Left forelimb (tissue), 1 donor: ENCODE results near the gene SLC52A1.
"Not testable (repeated sequence)": the region's sequence is repeated elsewhere in the genome, so short reads cannot be mapped to it uniquely, and the experiment has no call there.

Experiments used
- DNase-seq: peaks from one replicate; pipeline ENCODE4 v3.0.0-alpha.2; 2018; ENCODE audit warnings: low spot score

SLC52A1 gene

GRCh38 chr17:5035315-5035714 is at the start of gene SLC52A1:
Gene SLC52A1 (minus strand): TSS chr17:5035426. CDS start chr17:5034606, 820 bp downstream.
- no peak for DNase-seq

GRCh38 chr17:5080591-5080990 is 45.4 kb upstream of the SLC52A1 start:
- DNase-seq, result no peak

DNA sequence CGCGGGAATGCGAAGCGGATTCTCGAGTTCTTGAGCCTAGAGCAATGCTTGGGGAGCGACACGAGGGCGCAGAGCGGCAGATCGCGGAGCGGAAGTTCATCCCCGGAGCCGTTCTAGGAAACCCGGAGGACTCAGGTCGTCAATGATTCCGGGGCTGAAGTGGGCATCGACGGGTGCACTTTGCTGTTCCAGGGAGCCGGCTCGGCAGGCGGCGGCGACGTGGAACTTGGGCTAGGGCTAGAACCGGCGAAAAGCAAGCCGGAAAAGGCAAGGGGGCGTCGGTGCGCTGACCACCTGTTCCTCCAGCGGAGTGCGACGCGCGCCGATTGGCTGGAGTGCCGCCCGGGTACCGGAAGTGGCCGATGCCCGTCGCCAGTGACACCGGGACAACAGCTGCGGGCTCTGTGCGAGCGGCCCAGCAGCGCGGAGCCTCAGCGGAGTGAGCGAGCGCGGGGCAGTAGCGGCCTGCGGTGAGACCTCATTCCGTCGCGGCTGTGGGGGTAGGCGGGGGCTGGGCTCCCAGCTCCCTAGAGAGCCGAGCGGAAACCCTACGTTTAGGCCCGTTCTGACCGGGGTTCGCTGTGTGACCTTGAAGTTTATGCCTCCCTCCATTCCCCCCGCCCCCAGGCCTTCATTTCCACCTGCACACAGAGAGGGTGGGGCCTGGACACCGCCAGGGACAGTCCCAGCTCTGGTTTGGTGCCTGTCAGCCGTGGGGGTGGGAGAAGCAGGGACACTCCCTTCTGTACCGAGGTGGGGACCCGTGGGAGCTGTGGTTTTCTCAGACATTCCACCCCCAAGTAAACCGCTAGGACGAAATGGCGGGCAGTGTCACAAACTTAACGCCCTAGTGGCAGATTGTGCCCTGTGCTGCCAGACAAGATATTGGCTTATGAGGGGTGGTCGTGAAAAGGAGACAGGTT is 43.1 kb upstream of the SLC52A1 start, which contains the start of gene ZFP3:
Gene ZFP3, plus strand, starts transcription at position 362 of the 923 bp plus-strand sequence. CDS start 13,038 bp downstream, outside the sequence.
- peak; percentile 90 for DNase-seq

DNA sequence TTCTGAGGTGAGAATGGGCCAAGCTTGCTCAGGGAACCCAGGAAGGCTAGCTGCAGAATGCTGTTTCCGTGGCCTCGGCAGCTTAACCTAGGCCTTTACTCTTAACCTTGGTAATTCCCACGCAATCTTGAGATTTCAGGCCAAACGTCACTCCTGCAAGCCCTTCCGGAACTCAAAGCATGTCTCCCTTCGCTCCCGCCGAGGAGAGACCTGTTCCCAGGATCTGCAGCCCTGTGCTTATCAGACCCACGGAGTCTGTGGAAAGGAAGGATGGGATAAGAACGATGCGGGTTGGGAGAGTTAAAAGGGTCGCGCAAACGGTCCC is 42.5 kb upstream of the SLC52A1 start:
- no peak for DNase-seq

DNA sequence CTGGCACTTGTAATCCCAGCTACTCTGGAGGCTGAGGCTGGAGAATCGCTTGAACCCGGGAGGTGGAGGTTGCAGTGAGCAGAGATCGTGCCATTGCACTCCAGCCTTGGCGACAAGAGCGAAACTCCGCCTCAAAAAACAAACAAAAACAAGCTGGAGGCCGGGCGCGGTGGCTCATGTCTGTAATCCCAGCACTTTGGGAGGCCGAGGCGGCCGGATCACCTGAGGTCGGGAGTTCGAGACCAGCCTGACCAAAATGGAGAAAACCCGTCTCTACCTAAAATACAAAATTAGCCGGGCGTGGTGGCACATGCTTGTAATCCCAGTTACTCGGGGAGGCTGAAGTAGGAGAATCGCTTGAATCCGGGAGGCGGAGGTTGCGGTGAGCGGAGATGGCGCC is 42.0 kb upstream of the SLC52A1 start:
- not testable (repeated sequence) for DNase-seq

DNA sequence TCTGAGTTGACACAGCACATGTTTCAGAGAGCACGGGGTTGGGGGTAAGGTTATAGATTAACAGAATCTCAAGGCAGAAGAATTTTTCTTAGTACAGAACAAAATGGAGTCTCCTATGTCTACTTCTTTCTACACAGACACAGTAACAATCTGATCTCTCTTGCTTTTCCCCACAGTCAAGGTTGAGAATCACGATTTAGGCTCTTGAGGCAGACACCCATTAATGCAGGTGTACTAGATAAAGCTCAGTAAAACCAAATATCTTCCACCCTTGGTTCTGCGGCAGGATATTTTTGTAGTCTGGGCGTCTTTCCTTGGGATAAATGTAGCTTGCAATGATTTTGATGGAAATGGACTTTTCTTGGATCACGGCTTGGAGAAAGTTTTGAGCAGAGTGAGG is 40.2 kb upstream of the SLC52A1 start:
- DNase-seq, result not testable (repeated sequence)

GRCh38 chr17:5069724-5070123 is 34.5 kb upstream of the SLC52A1 start:
- DNase-seq, result no peak

DNA sequence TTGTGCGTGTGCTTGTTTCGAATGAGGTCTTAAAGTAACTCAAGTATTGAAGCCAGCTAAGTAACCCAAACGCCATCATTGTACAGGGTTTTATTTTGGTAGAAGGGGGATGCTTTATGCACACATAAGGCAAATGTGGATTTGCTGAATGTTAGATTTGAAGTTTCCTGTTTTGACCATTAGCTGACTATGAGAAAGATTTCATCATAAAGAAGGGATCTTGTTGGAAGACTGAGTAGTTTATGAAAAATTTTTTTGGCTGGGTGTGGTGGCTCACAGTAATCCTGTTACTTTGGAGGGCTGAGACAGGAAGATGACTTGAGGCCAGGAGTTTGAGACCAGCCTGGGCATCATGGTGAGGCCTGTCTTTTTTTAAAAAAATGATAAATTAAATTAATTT is 33.0 kb upstream of the SLC52A1 start:
- DNase-seq, result no peak

- DNase-seq, result no peak
Measured at GRCh38 chr17:5065227-5065744, 30.1 kb upstream of the SLC52A1 start.

DNA sequence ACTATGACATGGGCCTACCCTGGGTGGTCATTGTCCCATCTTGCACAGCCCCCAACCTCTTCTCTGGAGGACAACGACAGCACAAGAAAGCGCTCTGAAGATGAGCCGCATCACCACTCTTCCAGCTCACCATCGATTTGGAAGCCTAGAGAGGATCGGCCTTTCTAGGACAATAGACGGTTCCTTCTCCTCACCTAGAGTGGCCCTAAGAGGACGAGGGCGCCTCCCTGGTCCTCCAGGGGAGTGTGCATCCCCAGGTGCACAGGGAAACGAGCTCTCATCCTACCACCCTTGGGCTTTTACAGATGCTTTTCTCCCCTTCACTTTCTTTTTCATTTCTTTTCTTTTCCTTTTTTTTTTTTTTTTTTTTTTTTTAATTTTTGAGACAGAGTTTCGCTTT is 20.3 kb upstream of the SLC52A1 start:
- DNase-seq, result no peak

DNA sequence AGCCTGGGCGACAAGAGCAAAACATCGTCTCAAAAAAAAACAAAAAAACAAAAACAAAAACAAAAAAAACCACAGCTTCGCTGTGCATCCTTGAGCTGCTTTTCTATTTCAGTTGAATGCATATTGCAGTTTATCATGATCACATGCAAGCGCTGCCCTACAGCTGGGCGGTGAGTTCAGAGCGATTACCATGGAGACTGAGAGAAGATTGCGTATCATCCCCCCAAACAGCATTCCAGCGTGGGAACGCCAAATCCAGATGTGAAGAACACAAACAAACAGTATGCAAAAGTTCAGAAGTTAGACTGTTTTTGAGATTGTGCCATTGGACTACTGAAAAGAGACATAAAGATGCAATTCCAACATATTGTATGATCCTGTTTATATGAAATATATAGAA is 15.1 kb upstream of the SLC52A1 start:
- DNase-seq, result no peak

DNA sequence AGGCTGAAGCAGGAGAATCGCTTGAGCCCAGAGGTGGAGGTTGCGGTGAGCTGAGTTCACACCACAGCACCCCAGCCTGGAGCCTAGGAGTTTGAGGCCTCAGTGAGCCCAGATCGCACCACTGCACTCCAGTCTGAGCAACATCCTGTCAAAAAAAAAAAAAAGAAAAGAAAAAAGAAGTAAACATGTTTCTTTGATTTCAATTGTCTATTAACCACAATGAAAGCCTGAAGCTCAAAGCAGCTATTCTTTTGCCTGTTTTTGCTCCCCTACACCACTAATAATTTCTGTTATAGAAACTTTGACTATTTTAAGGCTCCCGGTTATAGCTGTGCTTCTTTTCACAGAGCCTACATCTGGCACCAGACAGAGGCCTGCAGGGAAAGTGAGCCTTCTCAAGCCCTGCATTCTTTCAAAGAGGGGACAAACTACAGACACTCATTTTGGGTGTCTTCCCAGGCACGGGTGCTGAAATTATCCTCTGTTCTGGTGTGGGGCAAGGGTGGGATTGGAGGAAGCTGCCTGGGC is 14.2 kb upstream of the SLC52A1 start:
- no peak for DNase-seq

GRCh38 chr17:5047446-5047845 is 12.2 kb upstream of the SLC52A1 start:
- DNase-seq, result no peak

GRCh38 chr17:5045496-5045895 is 10.3 kb upstream of the SLC52A1 start:
- DNase-seq, result no peak

- no peak for DNase-seq
Measured at GRCh38 chr17:5044630-5045029, 9.4 kb upstream of the SLC52A1 start.

DNA sequence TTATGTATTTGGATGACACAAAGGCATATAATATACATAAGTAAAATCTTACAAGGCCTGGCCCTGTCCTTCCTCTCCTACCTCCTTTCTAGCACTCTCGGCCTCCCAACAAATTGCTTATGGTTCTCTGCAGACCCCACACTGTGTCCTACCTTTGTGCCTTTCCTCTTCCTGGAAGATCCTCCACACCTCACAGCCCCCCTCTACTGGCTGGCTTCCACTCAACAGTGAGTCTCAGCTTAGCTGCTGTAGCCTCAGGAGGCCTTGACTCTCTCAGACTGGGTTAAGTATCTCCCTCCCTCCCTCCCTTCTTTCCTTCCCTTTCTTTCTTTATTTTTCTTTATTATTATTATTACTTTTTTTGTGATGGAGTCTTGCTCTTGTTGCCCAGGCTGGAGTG is 8.3 kb upstream of the SLC52A1 start:
- DNase-seq, result no peak

- DNase-seq, result no peak
Measured at GRCh38 chr17:5042157-5043022, 7.2 kb upstream of the SLC52A1 start.

DNA sequence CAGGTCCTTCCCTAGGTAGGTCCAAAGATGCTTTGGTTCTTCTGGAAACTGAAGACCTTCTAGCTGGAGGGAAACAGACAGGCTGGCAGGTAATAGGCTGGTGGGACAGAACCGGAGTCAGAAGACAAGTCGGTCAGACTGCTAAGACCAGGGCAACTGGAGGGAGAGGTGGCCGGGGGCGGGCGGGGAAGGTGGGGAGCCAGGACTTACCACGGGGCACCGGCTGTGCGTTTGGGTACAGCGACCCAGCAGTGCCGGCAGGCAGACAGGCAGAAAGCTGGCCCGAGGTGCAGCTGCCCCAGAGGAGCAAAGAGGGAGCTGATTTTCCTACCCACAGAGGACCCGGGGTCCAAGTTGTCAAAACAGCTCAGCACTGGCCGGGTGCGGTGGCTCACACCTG is 575 bp downstream of the SLC52A1 start:
- DNase-seq, result no peak

GRCh38 chr17:5034063-5034462 is 1.2 kb downstream of the SLC52A1 start:
- no peak for DNase-seq

GRCh38 chr17:5033352-5034015 is 1.7 kb downstream of the SLC52A1 start:
- DNase-seq, result no peak

- no peak for DNase-seq
Measured at GRCh38 chr17:5032865-5033264, 2.4 kb downstream of the SLC52A1 start.
